NCI-H1105 treated with DMSO at 0.1 percent for 48 hours (cell line): ENCODE measurements around the gene NPBWR2.
A peak's percentile ranks its signal among the peaks of the same experiment; 100 is the strongest.
"Not testable (repeated sequence)": the region's sequence is repeated elsewhere in the genome, so short reads cannot be mapped to it uniquely, and the experiment has no call there.

Experiments used
- DNase-seq: peaks from one replicate; lab custom pipeline; 2025; lab: John Stamatoyannopoulos, UW

NPBWR2 gene

DNA sequence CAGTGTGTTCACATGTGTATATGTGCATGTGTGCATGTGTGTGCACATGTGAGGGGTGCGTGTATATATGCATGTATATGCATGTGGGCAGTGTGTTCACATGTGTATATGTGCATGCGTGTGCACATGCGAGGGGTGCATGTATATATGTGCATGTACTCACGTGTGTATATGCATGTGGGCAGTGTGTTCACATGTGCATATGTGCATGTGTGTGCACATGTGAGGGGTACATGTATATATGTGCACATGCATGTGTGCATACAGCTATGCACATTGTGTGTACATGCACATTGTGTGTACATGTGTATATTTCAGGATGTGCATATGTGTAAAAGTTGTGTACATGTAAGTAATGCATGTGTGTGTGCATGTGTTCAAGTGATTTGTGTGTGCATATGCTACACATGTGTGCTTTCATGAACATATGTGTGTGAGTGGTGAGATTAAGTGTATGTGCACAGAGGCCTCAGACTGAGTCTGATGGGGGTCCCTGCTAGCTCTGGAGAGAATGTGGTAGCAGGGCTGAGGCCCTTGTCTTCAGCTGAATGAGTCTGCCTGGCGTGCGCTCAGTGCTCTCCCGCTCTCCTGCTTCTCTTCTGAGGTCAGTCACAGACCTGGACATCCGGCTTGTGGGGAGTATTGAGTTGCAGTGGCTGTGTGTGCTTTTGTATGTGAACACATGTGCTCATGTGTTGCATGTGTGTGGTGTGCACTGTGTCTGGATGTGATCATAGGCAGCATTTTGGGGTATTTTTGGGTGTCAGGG, 37.0 kb upstream of the NPBWR2 start:
- DNase-seq = no peak

DNA sequence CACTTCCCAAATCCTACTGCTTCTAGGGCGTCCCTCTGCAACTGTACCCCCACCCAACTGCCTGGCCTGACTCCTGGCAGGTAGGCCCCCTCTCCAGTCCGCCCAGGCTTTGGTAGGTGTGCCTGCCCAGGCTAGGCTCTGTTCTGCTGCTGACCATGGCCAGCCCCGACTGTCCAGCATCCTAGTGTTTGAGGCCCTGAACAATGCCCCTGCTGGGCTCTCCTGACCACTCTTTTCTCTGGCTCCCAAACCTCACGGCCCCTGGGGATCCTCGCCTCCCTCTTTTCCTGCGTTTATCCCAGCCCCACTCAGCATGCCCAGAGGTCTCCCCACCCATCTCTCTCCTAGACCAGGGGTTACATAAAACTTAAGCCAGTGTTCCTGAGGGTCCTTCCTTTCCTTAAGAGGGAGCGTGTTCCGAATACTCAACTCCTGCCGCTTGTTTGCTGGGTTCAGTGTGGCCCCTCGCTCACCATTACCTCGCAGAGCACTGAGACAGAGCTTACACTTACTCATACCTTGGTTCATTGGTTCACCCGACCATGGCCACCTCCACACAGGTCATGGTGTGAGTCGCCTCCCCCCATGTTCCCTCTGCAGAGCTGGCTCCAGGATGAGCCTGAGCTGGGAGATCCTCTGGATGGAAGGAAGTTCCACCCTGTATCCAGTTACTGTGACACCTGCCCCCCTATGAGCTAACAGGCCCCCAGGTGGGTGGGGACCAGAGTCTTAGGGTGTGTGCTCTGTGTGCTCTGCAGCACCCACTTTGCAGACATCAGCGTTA, 35.8 kb upstream of the NPBWR2 start:
- DNase-seq = no peak

DNA sequence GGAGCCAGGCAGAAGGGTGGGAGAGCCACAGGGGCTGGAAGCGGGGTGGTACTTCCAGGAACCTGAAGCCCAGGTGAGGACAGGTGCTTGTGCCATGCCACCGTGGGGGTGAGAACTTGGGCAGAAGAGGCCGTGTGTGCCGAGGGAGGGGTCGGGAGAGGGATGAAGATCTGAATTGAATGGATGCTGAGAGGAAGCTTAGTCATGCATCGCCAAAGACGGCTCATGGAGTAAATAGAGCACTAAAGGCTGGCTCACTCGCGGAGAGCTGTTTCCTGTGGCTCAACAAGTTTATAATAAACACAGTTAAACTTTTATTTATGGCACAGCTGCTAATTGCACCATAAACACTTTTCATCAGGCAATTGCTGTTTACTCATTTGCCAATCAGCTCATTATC, 35.2 kb upstream of the NPBWR2 start:
- peak; percentile 51 for DNase-seq

DNA sequence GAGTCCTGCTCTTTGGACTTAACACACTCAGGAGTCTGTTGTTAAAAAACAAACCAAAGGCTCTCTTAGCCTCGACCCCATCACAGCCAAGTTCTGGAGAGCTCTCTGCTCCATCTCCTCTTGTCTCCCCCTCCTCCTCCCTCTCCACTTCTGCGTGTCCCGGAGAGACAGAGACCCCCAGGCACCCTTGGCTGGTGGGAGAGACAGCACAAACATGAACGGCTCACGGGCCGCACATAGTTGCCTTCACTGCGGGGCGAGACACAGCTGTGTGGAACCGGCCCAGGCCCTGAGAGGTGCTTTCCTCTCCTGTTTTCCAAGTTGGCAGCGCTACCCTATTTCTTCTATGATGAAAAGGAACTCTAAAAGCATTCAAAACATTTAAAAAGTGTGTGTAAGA, 33.6 kb upstream of the NPBWR2 start:
- no peak for DNase-seq

DNA sequence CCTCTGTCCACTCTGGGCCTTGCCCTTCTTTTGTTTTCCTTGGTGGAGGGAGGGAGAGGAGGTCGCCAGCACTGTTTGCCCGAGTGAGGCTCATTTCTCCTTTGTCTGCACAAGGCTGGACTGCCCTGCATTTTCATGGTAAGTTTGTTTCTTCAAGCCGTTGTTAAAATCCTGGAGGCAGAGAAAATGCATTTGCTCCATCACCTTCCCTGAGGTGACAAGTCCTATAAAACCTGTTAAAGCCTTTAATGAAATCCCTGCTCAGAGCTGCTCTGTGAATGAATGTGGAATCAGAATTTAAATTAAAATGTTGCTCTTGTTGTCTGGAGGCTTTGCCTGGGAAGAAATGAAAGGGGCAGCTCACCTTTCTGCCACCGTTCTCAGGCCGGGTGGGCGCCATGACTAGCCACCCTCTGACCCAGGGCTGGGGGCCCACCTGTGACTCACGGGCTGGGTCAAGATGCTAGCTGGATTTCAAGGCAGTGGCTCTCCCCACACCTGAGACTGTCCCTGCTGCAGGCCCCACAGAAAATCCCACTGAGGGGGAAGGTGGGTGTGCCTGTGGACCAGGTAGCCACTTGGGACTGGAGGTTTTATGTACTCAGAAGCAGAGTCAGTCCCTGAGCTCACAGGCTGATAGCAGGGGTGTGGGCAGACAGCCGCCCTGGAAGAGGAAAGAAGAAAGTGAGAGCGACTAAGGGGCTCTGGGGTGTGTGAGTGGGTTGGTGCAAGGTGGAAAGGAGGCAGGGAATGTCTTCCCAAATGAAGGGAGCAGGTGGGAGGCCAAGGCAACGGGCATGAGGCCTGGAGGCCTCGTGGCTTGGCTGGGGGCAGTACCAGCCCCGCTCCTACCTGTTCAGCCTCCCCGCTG, 32.9 kb upstream of the NPBWR2 start:
- no peak for DNase-seq

DNA sequence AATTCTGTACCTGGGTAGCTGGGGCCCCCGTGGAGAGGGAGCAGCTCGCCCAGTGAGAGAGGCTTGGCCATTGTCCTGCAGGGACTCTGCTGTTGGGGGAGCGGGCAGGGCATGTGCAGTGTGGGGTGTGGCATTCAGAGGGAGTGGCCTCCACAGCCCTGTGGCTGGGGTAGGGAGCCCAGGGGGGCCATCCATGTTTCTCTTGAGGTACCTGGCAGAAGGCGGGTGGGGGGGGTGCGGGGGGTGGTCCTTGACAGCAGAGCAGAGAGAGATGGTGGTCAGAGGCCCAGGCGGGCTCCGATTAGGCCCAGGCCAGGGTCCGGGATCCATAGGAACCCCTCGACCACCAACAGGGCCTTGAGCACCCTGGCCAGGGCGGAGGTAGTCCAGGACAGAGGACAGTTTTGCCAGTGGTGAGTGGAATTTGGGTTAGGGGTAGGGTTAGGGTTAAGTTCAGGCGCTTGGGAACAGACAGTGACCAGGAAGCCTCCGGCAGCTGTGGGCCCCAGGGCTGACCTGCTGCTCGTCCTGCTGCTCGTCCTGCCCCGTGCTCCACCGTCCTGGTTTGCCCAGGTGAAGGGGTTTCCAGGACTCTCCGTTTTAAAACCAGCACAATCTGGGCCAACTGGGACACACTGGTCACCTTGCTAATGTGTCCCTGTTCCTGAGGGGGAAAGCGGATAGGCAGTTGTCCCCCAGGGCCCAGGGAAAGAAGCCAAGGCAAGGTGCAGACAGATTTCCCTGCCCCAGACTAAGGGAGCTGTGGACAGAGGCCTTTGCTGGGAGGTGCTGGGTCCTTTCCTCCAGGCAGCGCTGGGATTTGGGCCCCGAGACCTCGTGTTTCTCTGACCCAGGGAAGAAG, 32.1 kb upstream of the NPBWR2 start:
- no peak for DNase-seq

DNA sequence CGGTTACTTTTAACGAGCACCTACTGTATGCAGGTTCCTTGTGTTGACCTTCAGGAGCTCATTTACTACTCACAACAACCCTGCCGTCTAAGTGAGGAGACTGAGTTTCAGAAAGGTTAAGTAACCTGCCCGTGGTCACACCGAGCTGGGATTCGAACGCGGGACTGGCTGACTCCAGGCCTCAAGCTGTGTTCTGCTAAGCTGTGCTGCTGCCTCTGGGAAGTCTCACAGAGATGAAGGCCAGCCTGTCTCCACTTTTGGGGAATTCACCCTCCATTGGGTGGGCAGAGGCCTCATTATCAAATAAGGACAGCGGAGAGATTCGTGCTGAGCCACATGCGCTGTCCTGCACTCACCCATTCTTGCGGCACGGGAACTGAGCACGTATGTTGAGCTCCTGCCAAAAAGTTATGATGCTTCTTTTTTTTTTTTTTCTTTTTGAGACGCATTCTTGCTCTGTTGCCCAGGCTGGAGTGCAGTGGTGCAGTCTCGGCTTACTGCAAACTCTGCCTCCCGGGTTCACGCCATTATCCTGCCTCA, 31.0 kb upstream of the NPBWR2 start:
- DNase-seq = no peak

DNA sequence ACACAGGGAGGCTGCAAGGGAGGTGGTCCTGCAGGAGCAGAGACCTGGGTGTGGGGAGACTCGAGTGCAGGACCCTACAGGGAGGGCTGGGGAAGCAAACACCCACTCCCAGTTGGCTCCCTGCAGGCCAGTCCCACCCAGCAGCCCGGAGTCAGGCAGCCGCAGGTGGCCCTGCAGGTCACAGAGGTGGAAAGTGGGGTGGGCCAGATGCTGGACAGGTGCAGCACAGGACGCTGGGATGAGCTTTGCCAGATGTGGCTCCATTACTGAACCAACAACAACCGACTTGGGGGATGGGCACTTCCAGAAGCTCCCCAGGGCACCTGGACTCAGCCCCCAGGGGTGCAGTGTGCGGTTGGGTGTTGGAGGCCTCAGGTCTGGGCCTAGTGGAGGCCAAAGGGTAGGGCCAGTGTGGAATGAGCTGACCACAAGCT, 30.2 kb upstream of the NPBWR2 start:
- DNase-seq = no peak

DNA sequence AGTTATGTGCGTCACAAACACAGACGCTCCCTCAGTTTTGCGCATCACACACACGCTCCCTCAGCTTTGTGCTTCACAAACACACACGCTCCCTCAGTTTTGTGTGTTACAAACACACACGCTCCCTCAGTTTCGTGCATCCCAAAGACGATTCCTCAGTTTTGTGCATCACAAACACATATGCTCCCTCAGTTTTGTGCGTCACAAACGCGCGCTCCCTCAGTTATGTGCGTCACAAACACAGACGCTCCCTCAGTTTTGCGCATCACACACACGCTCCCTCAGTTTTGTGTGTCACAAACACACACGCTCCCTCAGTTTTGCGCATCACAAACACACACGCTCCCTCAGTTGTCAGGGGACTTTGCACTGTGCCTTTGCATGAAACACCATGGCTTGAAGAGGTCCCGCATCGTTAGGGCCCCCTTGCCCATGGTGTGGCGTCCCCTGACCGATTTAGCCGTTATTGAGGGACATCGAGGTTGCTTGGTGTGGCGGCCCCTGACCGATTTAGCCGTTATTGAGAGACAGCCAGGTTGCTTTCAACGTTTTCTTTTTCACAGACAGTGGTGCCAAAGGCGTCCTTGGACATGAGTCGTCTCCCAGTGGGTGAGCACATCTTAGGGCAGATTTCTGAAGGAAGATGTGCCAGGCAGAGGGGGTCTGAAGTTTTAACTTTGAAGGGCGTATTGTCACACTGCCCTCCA, 28.8 kb upstream of the NPBWR2 start:
- DNase-seq = no peak

DNA sequence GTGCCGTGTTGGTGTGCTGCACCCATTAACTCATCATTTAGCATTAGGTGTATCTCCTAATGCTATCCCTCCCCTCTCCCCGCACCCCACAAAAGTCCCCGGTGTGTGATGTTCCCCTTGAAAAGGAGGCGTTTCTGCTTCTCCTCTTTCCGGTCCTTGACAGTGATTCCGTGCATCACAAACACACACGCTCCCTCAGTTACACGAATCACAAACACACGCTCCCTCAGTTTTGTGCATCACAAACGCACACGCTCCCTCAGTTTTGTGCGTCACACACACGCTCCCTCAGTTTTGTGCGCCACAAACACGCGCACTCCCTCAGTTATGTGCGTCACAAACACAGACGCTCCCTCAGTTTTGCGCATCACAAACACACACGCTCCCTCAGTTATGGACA, 27.4 kb upstream of the NPBWR2 start:
- DNase-seq = not testable (repeated sequence)

DNA sequence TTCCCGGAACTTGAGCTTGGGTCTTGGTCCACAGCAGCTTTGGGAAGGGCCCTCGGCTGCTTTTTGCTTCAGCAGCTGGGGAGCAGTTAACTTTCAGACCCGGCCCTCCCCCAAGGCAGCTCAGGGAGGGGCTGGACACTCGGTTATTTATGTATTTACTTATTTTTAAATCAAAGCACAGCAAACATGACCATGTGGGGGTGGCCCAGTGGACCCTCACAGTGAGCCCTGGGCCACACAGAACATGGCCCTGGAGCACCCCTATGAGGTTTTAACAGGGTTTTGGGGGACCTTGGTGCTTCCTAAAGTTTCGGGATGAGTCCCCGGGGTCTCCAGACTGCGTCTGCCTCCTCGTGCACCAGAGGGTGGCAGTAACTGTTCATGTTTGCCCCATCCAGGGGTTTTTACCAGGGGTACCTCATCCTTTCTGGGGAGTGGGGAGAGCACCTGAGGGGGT, 26.6 kb upstream of the NPBWR2 start:
- peak; percentile 22 for DNase-seq

DNA sequence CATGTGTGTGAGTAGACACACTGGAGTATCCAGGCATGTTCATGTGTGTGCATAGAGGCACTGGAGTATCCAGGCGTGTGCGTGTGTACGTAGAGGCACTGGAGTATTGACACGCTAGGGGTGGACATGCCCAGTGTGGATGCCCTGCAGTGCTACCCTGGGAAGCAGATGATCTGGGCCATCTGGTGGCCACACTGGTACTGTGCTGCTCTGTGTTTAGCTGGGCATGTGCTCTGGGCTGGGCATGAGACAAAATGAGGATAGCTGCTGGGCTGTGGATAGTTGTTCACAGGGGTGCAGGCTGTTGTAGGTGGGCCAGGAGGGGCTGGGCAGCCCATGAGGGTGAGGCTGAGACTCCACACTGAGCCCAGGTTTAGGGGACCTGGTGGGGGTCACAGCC, 24.0 kb upstream of the NPBWR2 start:
- DNase-seq = no peak

DNA sequence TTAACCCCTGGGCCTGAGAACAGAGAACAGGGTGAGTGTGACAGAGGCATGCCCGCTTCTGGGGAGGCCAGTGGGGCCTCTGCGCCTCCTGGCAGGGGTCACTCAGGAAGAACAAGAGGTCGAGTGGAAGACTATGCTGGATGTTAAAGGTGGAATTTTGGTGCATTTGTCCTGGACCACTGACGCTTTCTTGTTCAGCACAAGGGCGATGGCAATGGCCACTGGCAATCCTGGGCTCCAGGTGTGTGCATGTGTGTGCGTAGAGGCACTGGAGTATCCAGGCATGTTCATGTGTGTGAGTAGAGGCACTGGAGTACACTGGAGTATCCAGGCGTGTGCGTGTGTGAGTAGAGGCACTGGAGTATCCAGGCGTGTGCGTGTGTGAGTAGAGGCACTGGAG, 23.5 kb upstream of the NPBWR2 start:
- DNase-seq = no peak

DNA sequence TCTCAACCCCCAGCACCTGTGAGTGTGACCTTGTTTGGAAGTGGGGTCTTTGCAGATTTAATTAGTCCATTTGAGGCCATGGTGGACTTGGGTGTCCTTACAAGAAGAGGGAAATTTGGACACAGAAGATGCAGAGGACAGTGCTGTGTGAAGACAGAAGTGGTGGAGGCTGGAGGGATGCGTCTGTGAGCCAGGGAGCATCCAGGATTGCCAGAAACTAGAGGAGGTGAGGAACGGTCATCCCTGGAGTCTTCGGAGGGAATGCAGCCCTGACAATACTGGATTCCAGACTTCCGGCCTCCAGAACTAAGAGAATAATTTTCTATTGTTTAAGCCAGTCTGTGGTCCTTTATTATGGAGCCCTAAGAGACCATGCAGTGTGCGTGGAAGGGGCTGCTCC, 22.9 kb upstream of the NPBWR2 start:
- no peak for DNase-seq

DNA sequence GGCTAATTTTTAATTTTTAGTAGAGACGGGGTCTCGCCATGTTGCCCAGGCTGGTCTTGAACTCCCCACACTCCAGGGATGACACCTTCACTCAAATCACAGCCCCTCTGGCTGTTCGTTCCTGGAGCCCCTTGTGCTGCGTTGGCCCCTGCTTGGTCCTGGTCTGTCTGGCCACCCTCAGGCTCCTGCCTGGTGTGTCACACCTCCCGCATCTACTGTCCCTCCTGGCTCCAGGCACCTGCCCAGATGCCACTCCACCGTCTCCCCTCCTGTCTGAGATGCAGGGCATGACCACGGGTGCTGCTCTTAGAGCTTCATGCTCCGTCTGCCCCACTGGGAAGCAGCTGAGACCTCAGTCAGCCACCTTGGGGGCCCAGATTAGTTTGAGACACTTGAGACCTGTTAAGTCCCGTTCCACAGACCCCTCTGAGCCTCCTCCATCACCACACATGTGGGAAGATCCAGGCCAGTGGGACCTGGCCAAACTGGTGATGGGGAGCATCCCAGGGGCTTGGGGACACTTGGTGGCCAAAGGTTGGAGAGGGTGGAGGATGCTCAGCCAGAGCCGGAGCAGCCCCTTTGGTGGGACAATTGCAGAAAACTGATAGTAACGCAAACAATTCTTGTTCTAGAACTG, 21.9 kb upstream of the NPBWR2 start:
- DNase-seq = no peak

DNA sequence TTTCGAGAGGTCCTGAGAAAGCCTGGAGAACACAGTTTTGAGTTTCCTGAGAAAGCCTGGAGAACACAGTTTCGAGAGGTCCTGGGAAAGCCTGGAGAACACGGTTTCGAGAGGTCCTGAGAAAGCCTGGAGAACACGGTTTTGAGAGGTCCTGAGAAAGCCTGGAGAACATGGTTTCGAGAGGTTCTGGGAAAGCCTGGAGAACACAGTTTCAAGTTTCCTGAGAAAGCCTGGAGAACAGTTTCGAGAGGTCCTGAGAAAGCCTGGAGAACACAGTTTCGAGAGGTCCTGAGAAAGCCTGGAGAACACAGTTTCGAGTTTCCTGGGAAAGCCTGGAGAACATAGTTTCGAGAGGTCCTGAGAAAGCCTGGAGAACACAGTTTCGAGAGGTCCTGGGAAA, 16.2 kb upstream of the NPBWR2 start:
- DNase-seq = not testable (repeated sequence)

DNA sequence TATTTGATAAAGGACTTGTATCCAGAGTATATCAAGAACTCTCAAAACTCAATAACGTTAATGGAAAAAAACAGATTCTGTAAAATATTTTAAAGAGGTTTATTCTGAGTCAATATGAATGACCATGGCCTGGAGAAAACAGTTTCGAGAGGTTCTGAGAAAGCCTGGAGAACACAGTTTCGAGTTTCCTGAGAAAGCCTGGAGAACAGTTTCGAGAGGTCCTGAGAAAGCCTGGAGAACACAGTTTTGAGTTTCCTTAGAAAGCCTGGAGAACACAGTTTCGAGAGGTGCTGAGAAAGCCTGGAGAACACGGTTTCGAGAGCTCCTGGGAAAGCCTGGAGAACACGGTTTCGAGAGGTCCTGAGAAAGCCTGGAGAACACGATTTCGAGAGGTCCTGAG, 15.6 kb upstream of the NPBWR2 start:
- DNase-seq = not testable (repeated sequence)

DNA sequence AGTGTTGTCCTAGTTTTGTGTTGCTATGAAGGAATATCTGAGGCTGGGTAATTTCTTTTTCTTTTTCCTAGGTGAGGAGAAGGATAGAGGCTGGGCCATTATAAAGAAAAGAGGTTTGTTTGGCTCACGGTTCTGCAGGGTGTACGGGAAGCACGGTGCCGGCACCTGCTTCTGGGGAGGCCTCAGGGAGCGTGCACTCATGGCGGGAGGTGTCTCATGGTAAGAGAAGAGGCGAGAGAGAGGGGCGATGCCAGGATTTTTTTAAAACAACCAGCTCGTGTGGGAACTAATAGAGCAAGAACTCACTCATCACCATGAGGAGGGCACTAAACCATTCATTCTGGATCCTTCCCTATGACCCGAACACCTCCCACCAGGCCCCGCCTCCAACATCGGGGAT, 14.2 kb upstream of the NPBWR2 start:
- DNase-seq = no peak

DNA sequence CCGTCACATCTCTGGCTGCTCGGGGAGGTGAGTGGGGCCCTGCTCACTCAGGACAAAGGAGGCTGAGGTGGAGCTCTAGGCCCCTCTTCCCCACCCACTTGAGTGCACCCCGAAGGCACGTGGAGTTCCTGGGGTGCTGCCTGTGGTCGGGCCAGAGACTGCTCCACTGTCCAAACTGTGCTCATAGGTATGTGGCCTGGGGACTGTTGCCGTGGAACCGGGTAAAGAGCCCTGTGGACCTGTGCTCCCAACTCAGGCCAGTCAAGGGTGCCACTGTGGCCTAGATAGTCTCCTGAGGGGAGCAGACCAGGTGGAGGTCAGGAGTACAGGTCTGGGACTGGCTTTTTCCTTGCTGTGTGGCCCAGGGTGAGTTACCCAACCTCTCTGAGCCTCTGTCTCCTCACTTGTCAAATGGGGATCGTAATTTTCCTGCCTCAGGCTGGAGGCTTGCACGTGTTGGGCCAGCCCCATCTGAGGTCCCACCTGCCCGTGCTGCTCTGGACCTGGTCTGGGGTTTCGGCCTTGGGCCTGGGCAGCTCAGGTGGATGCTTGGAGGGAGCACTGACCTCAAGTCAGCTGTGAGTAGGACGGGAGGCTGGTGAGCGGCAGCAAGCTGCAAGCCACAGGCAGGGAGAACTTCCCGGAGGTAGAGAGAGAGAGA, 12.4 kb upstream of the NPBWR2 start:
- DNase-seq = no peak

DNA sequence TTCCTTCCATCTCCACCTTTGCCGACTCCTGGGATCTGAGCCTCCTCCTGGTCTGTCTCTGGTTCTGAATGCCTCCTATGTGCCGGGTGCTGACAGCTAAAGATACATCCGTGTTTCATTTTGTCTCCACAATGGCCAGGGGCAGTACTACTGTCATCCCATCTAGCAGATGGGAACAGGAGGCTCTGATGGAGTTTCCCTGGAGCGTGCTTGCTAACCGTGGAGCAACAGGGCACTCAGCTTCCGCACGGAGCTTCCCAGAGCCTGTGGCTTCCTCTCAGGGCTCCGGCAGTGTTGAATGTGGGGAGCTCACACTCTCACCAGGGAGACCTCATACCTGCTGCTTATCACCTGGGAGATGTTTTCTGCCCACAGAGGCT, 11.9 kb upstream of the NPBWR2 start:
- no peak for DNase-seq
